Measurements from ENCODE around the gene SENP3.

- TF ChIP-seq CTCF (IDR thresholded peaks at IDR 0.05) (no peak), POLR2A (IDR thresholded peaks at IDR 0.05; ENCODE audit: low read length) (no peak), FOSL2 (IDR thresholded peaks at IDR 0.05) (no peak), FOSL2 (CRISPR knock-in tag; IDR thresholded peaks at IDR 0.05) (no peak), EP300 (IDR thresholded peaks at IDR 0.05) (no peak), CHD4 (IDR thresholded peaks at IDR 0.05; ENCODE audit: borderline replicate concordance) (no peak), CBX8 (IDR thresholded peaks at IDR 0.05) (no peak), JUN (IDR thresholded peaks at IDR 0.05) (no peak), ZSCAN20 (CRISPR knock-in tag; IDR thresholded peaks at IDR 0.05) (no peak), E2F6 (IDR thresholded peaks at IDR 0.05; ENCODE audit: borderline replicate concordance, low read depth) (no peak)
Observed at GRCh38 chr17:7541074-7541621, 20.6 kb upstream of the SENP3 start.

Measured in A549 (cell line).